Colonic mucosa (tissue), 4 donors: Measurements from ENCODE around the gene PPEF2. TPM values are rescaled to one million over a fixed set of nuclear protein-coding genes. Genes with fewer than 3 reads are reported as not detected.

Source experiments
- DNase-seq: peaks from one replicate; pipeline ENCODE4 v3.0.0-alpha.2; 2020
- H3K27ac ChIP-seq: fragments of 200-600 bp; one replicate; pipeline ENCODE4 v1.8.0; 2021
- H3K27me3 ChIP-seq: fragments of 200-600 bp; one replicate; pipeline ENCODE4 v1.8.0; 2021
- H3K36me3 ChIP-seq: fragments of 200-600 bp; one replicate; pipeline ENCODE4 v1.8.0; 2021
- H3K4me1 ChIP-seq: fragments of 200-600 bp; one replicate; pipeline ENCODE4 v1.8.0; 2021; ENCODE audit warnings: mild to moderate bottlenecking
- H3K4me3 ChIP-seq: fragments of 200-600 bp; one replicate; pipeline ENCODE4 v1.8.0; 2021
- H3K9ac ChIP-seq, 2 donors: one replicate each; pipeline ENCODE4 v1.7.0; 2013; ENCODE audit warnings: control low read depth in 2 of 2, low read depth in 2 of 2, low read length in 2 of 2
- H3K9me3 ChIP-seq: fragments of 200-600 bp; one replicate; pipeline ENCODE4 v1.8.0; 2021
- intact Hi-C: fragments of 100-400 bp; cut with DNase I; formaldehyde crosslinking; loops from one replicate; pipeline ENCODE4 v1.14.1; 2022
- total RNA-seq, 2 donors: library from RNA; stranded (reverse); fragmentation: NEBNext Ultra II Directional in 1 of 2; extraction: Animal tissue kit (Norgen Biotek cat#: 25700) in 1 of 2; gene quantifications; one replicate each; pipeline ENCODE4 v1.2.1, GENCODE V29; 2021
- TF ChIP-seq, protein P1 (sequence below): fragments of 200-600 bp; IDR thresholded peaks from one replicate; pipeline ENCODE4 v1.8.0; 2022; ENCODE audit warnings: antibody characterized with exemption, mild to moderate bottlenecking
- donor health status: healthy.
- donor health status: DM: no; HTN: no; CAD: no.
- donor health status: DM: no; HTN: no; CAD: no.

Gene PPEF2
- total RNA-seq, 2 donors from 2014 or later: not detected

DNA sequence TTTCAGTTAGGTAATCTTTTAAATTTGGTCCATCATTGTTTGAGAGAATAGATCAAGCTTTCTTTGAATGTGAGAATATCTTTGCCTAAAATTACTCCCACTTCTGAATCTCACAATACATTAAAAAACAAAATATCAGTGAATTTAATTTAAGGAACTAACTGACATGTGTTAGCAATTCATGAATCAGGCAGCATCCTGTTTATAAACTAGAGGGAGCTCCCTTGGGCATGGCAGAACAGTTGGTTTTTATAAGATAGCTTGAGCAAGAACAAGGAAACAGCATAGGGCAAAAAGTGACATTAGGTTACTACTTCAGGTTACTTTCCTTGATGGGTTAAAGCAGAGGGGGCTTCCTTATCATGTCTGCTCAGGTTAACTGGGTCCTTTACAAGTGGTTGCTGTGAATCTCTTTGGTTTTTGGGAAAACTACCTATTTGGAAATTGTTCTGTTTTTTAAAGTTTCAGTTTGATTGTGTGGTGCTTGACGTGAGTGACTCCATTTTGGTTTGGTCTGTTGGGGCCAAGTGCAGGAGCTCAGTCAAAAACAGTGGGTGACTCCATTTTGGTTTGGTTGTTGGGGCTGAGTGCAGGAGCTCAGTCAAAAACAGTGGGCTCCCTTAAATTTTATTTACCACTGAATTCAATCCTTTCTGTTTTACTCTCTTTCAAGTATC, 68.0 kb downstream of the PPEF2 start:
- no peaks in the 10 kb centered on the region for H3K27me3 ChIP-seq
- no peaks in the 10 kb centered on the region for H3K4me1 ChIP-seq
- H3K36me3 ChIP-seq: no peaks in the 10 kb centered on the region
- no peak overlapping the region for H3K4me3 ChIP-seq
- intact Hi-C loops: no loop called here
- no peak overlapping the region for H3K27ac ChIP-seq
- no peak for DNase-seq
- H3K9ac ChIP-seq: no peak overlapping the region
- no peaks in the 10 kb centered on the region for H3K9me3 ChIP-seq
- TF ChIP-seq, protein P1, sequence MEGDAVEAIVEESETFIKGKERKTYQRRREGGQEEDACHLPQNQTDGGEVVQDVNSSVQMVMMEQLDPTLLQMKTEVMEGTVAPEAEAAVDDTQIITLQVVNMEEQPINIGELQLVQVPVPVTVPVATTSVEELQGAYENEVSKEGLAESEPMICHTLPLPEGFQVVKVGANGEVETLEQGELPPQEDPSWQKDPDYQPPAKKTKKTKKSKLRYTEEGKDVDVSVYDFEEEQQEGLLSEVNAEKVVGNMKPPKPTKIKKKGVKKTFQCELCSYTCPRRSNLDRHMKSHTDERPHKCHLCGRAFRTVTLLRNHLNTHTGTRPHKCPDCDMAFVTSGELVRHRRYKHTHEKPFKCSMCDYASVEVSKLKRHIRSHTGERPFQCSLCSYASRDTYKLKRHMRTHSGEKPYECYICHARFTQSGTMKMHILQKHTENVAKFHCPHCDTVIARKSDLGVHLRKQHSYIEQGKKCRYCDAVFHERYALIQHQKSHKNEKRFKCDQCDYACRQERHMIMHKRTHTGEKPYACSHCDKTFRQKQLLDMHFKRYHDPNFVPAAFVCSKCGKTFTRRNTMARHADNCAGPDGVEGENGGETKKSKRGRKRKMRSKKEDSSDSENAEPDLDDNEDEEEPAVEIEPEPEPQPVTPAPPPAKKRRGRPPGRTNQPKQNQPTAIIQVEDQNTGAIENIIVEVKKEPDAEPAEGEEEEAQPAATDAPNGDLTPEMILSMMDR: no peak

DNA sequence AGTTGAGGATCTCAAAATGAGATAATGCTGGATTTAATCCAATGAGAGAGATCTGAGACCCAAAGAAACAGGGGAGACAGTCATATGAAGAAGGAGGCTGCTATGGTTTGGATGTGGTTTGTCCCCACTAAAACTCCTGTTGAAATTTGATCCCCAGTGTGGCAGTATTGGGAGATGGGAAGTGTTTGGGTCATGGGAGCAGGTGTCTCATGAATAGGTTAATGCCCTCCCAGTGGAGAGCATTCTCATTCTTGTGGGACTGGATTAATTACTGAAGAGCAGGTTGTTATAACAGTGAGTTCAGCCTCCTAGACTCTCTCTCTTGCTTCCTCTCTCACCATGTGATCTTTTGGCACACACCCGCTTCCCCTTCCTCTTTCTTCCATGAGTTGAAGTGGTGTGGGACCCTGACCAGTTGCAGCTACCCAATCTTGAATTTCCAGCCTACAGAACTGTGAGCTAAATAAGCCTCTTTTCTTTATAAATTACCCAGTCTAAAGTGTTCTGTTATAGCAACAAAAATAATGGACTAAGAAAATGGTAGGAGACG, 70.3 kb downstream of the PPEF2 start:
- H3K9me3 ChIP-seq: no peaks in the 10 kb centered on the region
- TF ChIP-seq, protein P1: no peak
- no peak overlapping the region for H3K4me3 ChIP-seq
- no peak overlapping the region for H3K27ac ChIP-seq
- peak; percentile 19 for DNase-seq
- no peaks in the 10 kb centered on the region for H3K4me1 ChIP-seq
- intact Hi-C loops: no loop called here
- no peaks in the 10 kb centered on the region for H3K27me3 ChIP-seq
- no peak overlapping the region for H3K9ac ChIP-seq
- no peaks in the 10 kb centered on the region for H3K36me3 ChIP-seq

DNA sequence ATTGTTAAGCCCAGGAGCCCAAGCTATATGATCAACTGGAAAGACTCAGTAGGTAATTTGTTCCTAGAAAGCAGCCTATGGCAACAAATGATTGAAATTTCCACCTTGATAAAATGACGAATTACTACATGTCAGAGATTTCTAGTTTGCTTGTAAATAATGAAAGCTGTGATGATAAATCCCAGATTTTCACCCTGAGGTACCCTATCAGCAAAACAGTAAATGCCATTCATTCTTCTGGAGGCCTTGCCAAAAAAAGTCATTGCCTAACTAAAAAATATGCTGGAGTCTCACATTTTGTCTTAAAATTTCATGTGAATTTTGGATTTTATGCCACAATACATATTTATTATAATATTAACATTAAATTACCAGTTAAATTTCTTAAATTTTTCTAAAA, 71.3 kb downstream of the PPEF2 start:
- no peak for DNase-seq
- Histone ChIP-seq H3K4me3 (no peak overlapping the region), H3K9me3 (no peaks in the 10 kb centered on the region), H3K36me3 (no peaks in the 10 kb centered on the region), H3K4me1 (no peaks in the 10 kb centered on the region), H3K27ac (no peak overlapping the region), H3K9ac (no peak overlapping the region), H3K27me3 (no peaks in the 10 kb centered on the region)
- TF ChIP-seq, protein P1: no peak
- intact Hi-C loops: no loop called here

GRCh38 chr4:75823812-75824211, 78.4 kb downstream of the PPEF2 start:
- Histone ChIP-seq H3K9ac (no peak overlapping the region), H3K4me1 (no peaks in the 10 kb centered on the region), H3K27ac (no peak overlapping the region), H3K9me3 (no peaks in the 10 kb centered on the region), H3K36me3 (no peaks in the 10 kb centered on the region), H3K27me3 (no peaks in the 10 kb centered on the region), H3K4me3 (no peak overlapping the region)
- DNase-seq: no peak
- TF ChIP-seq, protein P1: no peak
- intact Hi-C loops: no loop called here

GRCh38 chr4:75822416-75822815, 79.8 kb downstream of the PPEF2 start:
- DNase-seq: no peak
- Histone ChIP-seq H3K36me3 (no peaks in the 10 kb centered on the region), H3K9me3 (no peaks in the 10 kb centered on the region), H3K9ac (no peak overlapping the region), H3K4me3 (no peak overlapping the region), H3K4me1 (no peaks in the 10 kb centered on the region), H3K27ac (no peak overlapping the region), H3K27me3 (no peaks in the 10 kb centered on the region)
- intact Hi-C loops: no loop called here
- TF ChIP-seq, protein P1: no peak
